Urothelium cell line (cell line): ENCODE measurements around the gene AMOT.

Source experiments
- DNase-seq: peaks from one replicate; pipeline ENCODE4 v3.0.0; 2011; ENCODE audit warnings: low spot score, mixed read lengths
- FAIRE-seq: peaks from 2 replicates; lab custom pipeline; 2011; peaks lifted over from hg19 to GRCh38; lab: Jason Lieb, UNC

The AMOT gene

DNA sequence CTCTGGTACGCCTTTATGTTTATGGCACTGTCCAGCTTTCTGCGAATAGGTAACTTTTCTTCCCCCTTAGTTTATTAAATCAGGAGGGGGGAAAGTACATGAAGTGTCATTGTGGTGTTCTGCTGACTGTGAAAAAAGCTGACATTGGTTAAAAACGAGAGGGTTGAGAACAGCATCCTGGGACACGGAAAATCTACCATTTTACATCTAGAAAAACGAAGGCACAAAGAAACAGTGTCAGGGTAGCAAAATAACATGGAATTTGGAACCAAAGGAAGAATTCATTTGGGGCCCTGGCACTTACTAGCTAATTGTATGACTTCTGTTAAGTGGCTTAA lies 1.2 kb upstream of the AMOT start:
- FAIRE-seq, result no peak
- DNase-seq, result no peak

- FAIRE-seq (no peak), DNase-seq (peak; percentile 77)
These were observed 636 bp upstream of the AMOT start for GRCh38 chrX:112841114-112841819.

GRCh38 chrX:112839856-112840255 lies 775 bp downstream of the AMOT start:
- FAIRE-seq, result no peak

GRCh38 chrX:112837531-112837930 lies 3.1 kb downstream of the AMOT start:
- FAIRE-seq (no peak), DNase-seq (no peak)

More at GRCh38 chrX:112839856-112840255, 775 bp downstream of the AMOT start:
- DNase-seq, result no peak

DNA sequence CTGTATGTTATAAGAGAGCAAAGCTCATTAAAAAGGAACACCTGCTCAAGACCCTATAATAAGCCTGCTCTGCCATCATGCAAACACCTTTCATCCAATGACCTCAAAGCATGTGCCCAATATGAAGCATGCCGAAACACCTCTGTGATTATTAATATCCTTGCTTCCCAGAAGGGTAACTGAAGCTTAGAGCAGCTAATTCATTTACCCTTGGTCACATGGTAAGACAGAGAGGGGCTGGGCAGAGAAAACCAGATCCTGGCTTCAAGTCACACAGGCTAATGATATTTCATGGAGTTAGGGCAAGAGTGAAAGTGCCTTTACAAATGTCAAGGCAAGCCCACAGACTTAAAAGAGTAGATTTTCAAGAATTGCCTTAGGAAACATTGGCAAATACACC lies 5.6 kb downstream of the AMOT start:
- DNase-seq (no peak), FAIRE-seq (no peak)

GRCh38 chrX:112834031-112834845 lies 6.4 kb downstream of the AMOT start:
- no peak for DNase-seq
- no peak for FAIRE-seq

DNA sequence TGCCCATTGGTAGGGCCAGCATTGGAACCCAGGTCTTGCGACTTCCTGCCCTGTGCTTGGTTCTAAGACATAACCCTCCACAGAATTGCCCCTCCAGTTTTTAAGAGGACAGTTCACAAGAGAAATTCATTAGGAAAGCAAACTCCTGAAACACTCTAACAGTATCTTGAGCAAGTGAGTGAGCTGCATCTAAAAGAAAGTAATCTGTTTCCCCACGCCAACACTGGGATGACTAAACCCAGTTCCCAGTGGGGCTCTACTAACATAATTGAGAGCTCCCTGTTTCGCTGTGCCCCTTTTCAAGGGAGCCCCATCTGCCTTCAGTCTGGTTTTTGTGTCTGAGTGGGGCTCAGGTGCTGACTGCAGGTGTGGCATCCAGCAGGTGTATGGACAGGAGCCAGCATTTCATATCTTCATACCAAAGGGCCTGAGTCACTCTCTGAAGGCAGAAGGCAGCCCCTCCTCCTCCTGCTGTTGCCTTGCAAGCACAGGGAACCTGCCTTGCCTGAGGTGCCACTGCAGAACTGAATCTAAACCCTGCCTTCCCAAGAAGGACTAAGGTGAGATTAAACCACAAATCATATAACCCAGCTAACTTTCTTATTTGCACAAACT lies 8.0 kb downstream of the AMOT start:
- no peak for FAIRE-seq
- peak; percentile 13 for DNase-seq

- no peak for DNase-seq
- no peak for FAIRE-seq
These were observed 10.1 kb downstream of the AMOT start for GRCh38 chrX:112830540-112830939.

DNA sequence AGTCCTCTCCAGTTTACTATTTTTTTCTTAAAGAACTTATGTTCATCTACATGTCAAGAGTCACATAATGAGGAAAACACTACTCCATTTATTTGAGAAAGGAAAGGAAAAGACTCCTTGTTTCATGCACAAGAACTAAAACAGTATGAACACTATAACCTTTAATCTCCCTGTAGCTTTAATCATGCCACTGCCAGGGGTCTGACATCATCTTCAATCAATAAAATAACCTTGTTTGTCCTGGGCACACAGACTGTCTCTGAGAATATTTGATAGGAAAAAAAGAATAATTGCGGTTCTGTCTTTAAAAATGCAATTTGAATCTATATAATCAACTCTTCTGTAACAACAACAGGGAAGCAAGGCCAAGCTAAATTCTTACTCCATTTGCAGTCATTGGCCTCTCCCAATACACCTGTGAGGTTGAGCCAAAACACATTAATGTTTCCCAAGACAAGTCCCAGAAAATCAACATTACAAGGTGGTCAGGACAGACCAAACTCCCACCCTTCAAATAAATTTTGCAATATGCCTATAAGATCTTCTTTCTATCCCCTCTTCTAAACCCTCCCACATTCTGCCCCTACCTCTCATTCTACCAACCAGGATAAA lies 13.2 kb downstream of the AMOT start:
- no peak for FAIRE-seq
- DNase-seq, result no peak

DNA sequence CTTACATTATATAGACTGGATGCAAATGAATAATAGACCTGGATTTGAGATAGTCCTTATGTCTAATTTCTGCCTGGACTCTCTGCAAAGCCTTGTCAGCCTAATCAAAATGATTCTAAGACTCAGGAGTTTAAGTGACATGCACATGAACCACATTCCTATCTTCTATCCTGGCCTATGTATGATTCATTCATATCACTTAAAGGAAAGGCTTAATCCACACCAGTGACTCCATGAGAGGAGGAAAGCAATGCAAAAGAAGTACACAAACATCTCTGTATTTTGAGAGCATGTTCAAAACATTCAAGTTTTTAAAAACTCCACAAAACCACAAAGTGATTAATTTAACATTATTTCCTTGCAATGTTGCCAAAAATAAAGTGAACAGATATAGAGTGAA lies 14.6 kb downstream of the AMOT start:
- DNase-seq, result no peak
- no peak for FAIRE-seq

GRCh38 chrX:112822892-112823291 lies 17.7 kb downstream of the AMOT start:
- FAIRE-seq (no peak), DNase-seq (no peak)

DNA sequence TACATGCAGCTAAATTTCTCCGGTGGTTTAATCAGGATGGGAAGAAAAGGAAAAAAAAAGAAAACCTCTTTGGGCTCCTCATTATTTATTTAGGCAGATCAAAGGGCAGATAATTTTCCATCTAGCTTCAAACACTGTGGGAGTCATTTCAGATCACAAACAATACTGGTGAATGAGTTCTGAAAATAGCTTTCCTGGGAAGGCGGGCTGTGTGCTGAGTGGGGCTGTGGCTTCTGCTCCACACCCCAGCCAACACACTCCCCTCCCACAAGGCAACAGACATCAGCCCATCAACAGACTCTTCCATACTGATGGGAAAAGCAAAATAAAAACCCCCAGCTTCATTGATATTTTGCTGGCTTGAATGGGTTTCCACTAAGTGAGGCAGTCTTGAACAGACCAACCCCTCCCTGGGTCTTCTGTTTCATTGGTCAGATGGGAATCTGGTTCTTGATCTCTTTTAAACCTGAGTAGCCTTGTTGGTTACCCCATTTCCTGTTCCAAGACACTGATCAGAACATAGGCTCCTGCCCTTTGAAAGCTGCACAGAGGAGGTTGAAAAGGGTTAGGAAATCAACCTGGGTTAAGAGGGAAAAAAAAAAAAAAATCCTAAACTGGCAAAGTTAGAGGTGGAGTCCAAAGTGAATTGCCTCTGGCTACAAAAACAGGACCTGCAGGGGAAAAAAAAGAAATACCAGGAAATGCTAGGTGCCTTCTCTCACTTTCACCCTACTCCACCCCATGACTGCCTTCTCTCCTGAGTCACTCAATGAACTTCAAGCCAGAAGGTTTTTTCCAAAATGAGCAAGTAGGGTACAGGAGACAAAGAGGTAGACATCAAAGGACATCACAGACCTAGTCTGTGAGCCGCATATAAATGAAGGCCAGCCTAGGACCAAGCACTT lies 20.0 kb downstream of the AMOT start:
- no peak for DNase-seq
- FAIRE-seq, result no peak

GRCh38 chrX:112819813-112820212 lies 20.8 kb downstream of the AMOT start:
- FAIRE-seq, result no peak
- DNase-seq, result no peak

GRCh38 chrX:112819008-112819640 lies 21.5 kb downstream of the AMOT start:
- DNase-seq (no peak), FAIRE-seq (no peak)

GRCh38 chrX:112818114-112819007 lies 22.3 kb downstream of the AMOT start:
- DNase-seq (no peak), FAIRE-seq (no peak)

- no peak for DNase-seq
- no peak for FAIRE-seq
These were observed 23.7 kb downstream of the AMOT start for GRCh38 chrX:112816908-112817307.

DNA sequence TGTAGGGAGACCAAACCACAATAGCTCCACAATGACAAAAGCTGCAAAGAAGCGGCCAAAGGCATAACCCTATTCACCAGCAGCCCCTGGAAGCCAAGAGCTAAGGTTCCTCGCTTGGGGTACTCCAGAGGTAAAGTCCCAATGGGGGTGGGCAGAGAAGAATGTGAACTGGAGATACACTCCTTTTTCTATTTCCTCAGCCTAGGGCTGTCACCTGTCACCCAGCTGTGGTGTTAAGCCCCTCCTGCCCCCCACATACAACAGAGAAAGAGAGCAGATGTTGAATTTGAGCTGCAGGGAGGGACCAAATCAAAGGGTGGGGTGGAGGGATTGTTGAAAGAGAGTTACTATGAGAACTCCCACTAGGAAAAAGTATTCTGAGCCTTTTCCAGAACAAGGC lies 26.1 kb downstream of the AMOT start:
- FAIRE-seq, result no peak
- no peak for DNase-seq

- FAIRE-seq, result no peak
- no peak for DNase-seq
These were observed 27.9 kb downstream of the AMOT start for GRCh38 chrX:112812741-112813140.

- FAIRE-seq, result no peak
These were observed 31.9 kb downstream of the AMOT start for GRCh38 chrX:112808651-112809195.

More at GRCh38 chrX:112808651-112809195, 31.9 kb downstream of the AMOT start:
- no peak for DNase-seq
